ENCODE data around the gene EIF4A2.

GRCh38 chr3:186746008-186746407 is 37.4 kb upstream of the EIF4A2 start:
- TF ChIP-seq CTCF (IDR thresholded peaks at IDR 0.05 in 2 of 3, conservative IDR thresholded peaks at IDR 0.05 in 1 of 3; ENCODE audit: borderline replicate concordance in 1 of 3, insufficient read depth in 1 of 3, low read depth in 2 of 3, low read length in 2 of 3) (no peak), POLR2A (IDR thresholded peaks at IDR 0.05; ENCODE audit: borderline replicate concordance, extremely low read depth, insufficient read depth, insufficient read length) (no peak), EZH2phosphoT487 (IDR thresholded peaks at IDR 0.05; ENCODE audit: borderline replicate concordance) (no peak), JUND (IDR thresholded peaks at IDR 0.05) (no peak), YY1 (IDR thresholded peaks at IDR 0.05; ENCODE audit: extremely low read depth, insufficient replicate concordance, low read depth, low read length) (peak; percentile 6), MAX (IDR thresholded peaks at IDR 0.05) (peak; percentile 82), ZNF274 (IDR thresholded peaks at IDR 0.05; ENCODE audit: low read depth, low read length) (no peak), REST (IDR thresholded peaks at IDR 0.05; ENCODE audit: low read depth) (no peak), POLR2AphosphoS5 (IDR thresholded peaks at IDR 0.05; ENCODE audit: low read depth, low read length) (peak; percentile 49)
